B cell (primary cell): Measurements from ENCODE around the gene FAM131C. TPM values are rescaled to one million over a fixed set of nuclear protein-coding genes. Genes with fewer than 3 reads are reported as not detected.

Experiments used
- ATAC-seq: fragments of 200-7000 bp; cut with Tn5 transposase; one replicate; pipeline ENCODE4 v1.10.0; 2021; ENCODE audit warnings: low read depth, mild to moderate bottlenecking, moderate number of reproducible peaks, moderate library complexity
- CTCF ChIA-PET: fragments of 350-600 bp; sonication (Branson Sonifier 250); formaldehyde crosslinking; loops from one replicate; lab custom pipeline; 2021; ENCODE audit warnings: antibody characterized with exemption, inconsistent platforms; lab: Charles Lee
- POLR2A ChIA-PET: fragments of 350-600 bp; sonication (Branson Sonifier 250); formaldehyde crosslinking; loops from one replicate; lab custom pipeline; 2021; ENCODE audit warnings: antibody characterized with exemption; lab: Charles Lee
- DNase-seq: peaks from one replicate; pipeline ENCODE4 v3.0.0; 2013
- H2AFZ ChIP-seq: 2 replicates; pipeline ENCODE4 v1.6.1; 2012; ENCODE audit warnings: mild to moderate bottlenecking, low read depth, low read length; ENCODE audit not compliant: insufficient read depth, poor library complexity, severe bottlenecking
- H3K27ac ChIP-seq, 2 donors: 1 replicate in 1 of 2; 2 replicates in 1 of 2; pipeline ENCODE4 v1.5.1; 2012 to 2013; ENCODE audit warnings: low read length in 2 of 2, mild to moderate bottlenecking in 2 of 2, moderate library complexity in 1 of 2
- H3K27me3 ChIP-seq, 4 experiments: fragments of 200-600 bp in 1 of 4; sonication (generic) in 1 of 4; replicated peaks in 1 of 4; 1 replicate in 2 of 4; 2 replicates in 2 of 4; pipeline versions ENCODE4 v1.6.1 to v1.7.0; 2013 to 2016; ENCODE audit warnings: low read length in 3 of 4, mild to moderate bottlenecking in 2 of 4, mixed read lengths in 1 of 4, moderate library complexity in 1 of 4; ENCODE audit not compliant: insufficient read depth in 4 of 4, control insufficient read depth in 3 of 4; ENCODE audit errors: control extremely low read depth in 1 of 4
- H3K36me3 ChIP-seq, 2 experiments: replicated peaks in 1 of 2; 1 replicate in 1 of 2; 2 replicates in 1 of 2; pipeline versions ENCODE4 v1.6.1 to v1.7.1; 2013; ENCODE audit warnings: low read length in 1 of 2; ENCODE audit not compliant: insufficient read depth in 2 of 2, control insufficient read depth in 1 of 2; ENCODE audit errors: control extremely low read depth in 1 of 2, extremely low read depth in 1 of 2
- H3K4me1 ChIP-seq, 2 donors: fragments of 200-600 bp in 1 of 2; sonication (generic) in 1 of 2; 1 replicate in 1 of 2; 2 replicates in 1 of 2; pipeline versions ENCODE4 v1.5.1 to v1.6.1; 2013 to 2017; ENCODE audit warnings: low read length in 2 of 2; ENCODE audit not compliant: control insufficient read depth in 2 of 2, insufficient read depth in 2 of 2
- H3K4me2 ChIP-seq: replicated peaks from 2 replicates; pipeline ENCODE3; 2012; ENCODE audit warnings: mild to moderate bottlenecking, low read depth, low read length; ENCODE audit not compliant: poor library complexity, severe bottlenecking
- H3K4me3 ChIP-seq, 5 experiments: fragments of 200-600 bp in 1 of 5; sonication (generic) in 1 of 5; 1 replicate in 3 of 5; 2 replicates in 2 of 5; pipeline versions ENCODE4 v1.5.1 to v1.7.0; 2011 to 2016; ENCODE audit warnings: low read length in 4 of 5, mild to moderate bottlenecking in 4 of 5, low read depth in 2 of 5, control low read depth in 1 of 5, moderate library complexity in 1 of 5; ENCODE audit not compliant: insufficient read depth in 1 of 5; ENCODE audit errors: control extremely low read depth in 1 of 5, extremely low read depth in 1 of 5
- H3K79me2 ChIP-seq: fragments of 200-600 bp; sonication (generic); one replicate; pipeline ENCODE4 v1.6.0; 2016; ENCODE audit warnings: low read length; ENCODE audit not compliant: control insufficient read depth, insufficient read depth
- H3K9ac ChIP-seq: fragments of 200-600 bp; sonication (generic); 2 replicates; pipeline ENCODE4 v1.6.1; 2017; ENCODE audit warnings: mild to moderate bottlenecking, low read length, moderate library complexity
- H3K9me3 ChIP-seq, 3 donors: one replicate each; pipeline versions ENCODE4 v1.6.1 to v1.7.1; 2013; ENCODE audit warnings: low read length in 2 of 3; ENCODE audit not compliant: control insufficient read depth in 2 of 3, insufficient read depth in 1 of 3; ENCODE audit errors: control extremely low read depth in 1 of 3
- H4K20me1 ChIP-seq: 2 replicates; pipeline ENCODE4 v1.6.0; 2012; ENCODE audit warnings: mild to moderate bottlenecking, low read length; ENCODE audit not compliant: insufficient read depth, control insufficient read depth, poor library complexity, severe bottlenecking
- H3K27ac Mint-ChIP-seq: one replicate; pipeline ENCODE4 v1.8.0; 2021; ENCODE audit warnings: mixed read lengths
- H3K27me3 Mint-ChIP-seq: one replicate; pipeline ENCODE4 v1.8.0; 2021; ENCODE audit warnings: mixed read lengths
- H3K4me1 Mint-ChIP-seq: one replicate; pipeline ENCODE4 v1.8.0; 2021; ENCODE audit warnings: mixed read lengths
- H3K4me3 Mint-ChIP-seq: one replicate; pipeline ENCODE4 v1.8.0; 2021; ENCODE audit warnings: mixed read lengths
- H3K9me3 Mint-ChIP-seq: one replicate; pipeline ENCODE4 v1.8.0; 2022; ENCODE audit warnings: mixed read lengths; ENCODE audit not compliant: insufficient read depth
- EZH2 ChIP-seq: IDR thresholded peaks from 2 replicates; pipeline ENCODE4 v1.6.1; 2012; ENCODE audit warnings: borderline replicate concordance, low read depth, mild to moderate bottlenecking, moderate library complexity, low read length; ENCODE audit not compliant: insufficient read depth, poor library complexity, severe bottlenecking
- WGBS: methylation state at CpG from one replicate; pipeline ENCODE4 v1.1.5; 2013; ENCODE audit warnings: missing lambda C conversion rate; ENCODE audit not compliant: insufficient coverage; 5-methylcytosine and 5-hydroxymethylcytosine counted together
- intact Hi-C: fragments of 100-400 bp; cut with micrococcal nuclease; formaldehyde crosslinking; loops from one replicate; pipeline ENCODE4 v1.10.0; 2022
- polyA plus RNA-seq: library from polyadenylated mRNA; depleted of rRNA; stranded (reverse); fragments of >200 nt; gene quantifications from 2 replicates; pipeline ENCODE4 v1.2.3, GENCODE V29; 2012
- total RNA-seq, 2 donors: library from RNA; stranded (reverse); fragments of 120-200 nt in 1 of 2; gene quantifications; 1 replicate in 1 of 2; 2 replicates in 1 of 2; pipeline versions ENCODE4 v1.2.3 to v1.2.4, GENCODE V29; 2013 to 2022
- TF ChIP-seq, protein P1 (sequence below): fragments of 200-600 bp; IDR thresholded peaks from one replicate; pipeline ENCODE4 v1.8.0; 2022; ENCODE audit warnings: antibody characterized with exemption, mild to moderate bottlenecking

Gene FAM131C
- total and polyA plus RNA-seq, 2 donors (not counting 1 experiment from before 2014, with no cell fraction given), result 0.37 TPM; not detected in 1

DNA sequence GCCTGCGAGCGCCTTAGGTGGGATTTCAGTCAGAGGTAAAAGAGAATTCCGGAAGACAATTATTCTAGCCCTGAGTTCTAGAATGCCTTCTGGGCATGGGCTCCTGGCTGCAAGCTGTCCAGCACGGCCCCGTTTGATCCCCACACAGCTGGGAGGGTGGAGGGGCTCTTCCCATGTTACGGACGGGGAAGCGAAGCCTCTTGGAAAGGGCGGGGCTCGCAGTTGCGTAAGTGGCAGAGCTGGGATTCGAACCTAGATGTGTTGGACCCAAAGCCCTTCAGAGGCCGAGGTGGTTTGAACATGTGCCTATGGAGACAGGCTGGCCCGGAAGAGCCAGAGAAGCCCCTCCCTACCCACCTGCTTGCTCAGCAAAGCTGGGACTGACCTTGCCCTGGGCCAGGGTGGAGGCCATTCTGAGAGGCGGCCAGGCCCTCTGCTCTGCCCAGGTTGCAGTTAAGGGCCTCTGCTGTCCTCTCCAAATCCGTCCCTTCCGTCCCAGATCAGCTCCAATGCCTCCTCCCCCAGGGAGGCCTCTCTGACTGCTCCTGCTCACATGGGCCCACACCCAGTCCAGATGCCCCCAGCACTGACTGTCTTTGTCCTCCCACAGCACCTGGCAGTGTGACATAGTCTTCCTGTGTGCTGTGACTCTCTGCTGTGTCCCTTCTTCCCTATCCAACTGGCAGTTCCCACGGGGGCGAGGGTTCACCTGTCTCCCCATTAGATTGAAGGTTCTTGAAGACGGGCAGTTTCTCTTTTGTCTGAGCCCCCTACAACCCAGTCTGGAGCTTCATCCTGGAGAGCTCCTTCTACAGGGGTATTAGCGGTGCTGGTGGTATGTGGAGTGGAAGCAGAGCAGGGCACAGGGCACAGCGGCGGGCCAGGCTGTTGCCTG is 54.5 kb downstream of the FAM131C start:
- peaks cover 8% of the 10 kb centered on the region for H3K27me3 Mint-ChIP-seq
- ATAC-seq, result no peak
- intact Hi-C loops, result no loop called here
- Histone ChIP-seq H3K4me2 (no peak overlapping the region), H3K9me3 (no peaks in the 10 kb centered on the region), H3K27me3 (no peaks in the 10 kb centered on the region), H3K27ac (no peak overlapping the region), H3K4me1 (peaks cover 11 to 14% of the 10 kb centered on the region in 2 donors), H3K4me3 (no peak overlapping the region), H3K79me2 (no peaks in the 10 kb centered on the region), H3K36me3 (no peaks in the 10 kb centered on the region), H3K9ac (no peak overlapping the region), H2AFZ (no peak overlapping the region), H4K20me1 (no peaks in the 10 kb centered on the region)
- ChIA-PET CTCF (interaction anchor here (0.7 to 3.6 kb wide), 4 partner anchors 9 to 227 kb away, joined by 3 to 15 read pairs (median 4); no protein-coding TSS in a partner anchor), POLR2A (no interaction called here)
- H3K4me1 Mint-ChIP-seq, result peaks cover 15% of the 10 kb centered on the region
- DNase-seq, result no peak
- no peaks in the 10 kb centered on the region for H3K9me3 Mint-ChIP-seq
- no peak for TF ChIP-seq EZH2
- TF ChIP-seq, protein P1, sequence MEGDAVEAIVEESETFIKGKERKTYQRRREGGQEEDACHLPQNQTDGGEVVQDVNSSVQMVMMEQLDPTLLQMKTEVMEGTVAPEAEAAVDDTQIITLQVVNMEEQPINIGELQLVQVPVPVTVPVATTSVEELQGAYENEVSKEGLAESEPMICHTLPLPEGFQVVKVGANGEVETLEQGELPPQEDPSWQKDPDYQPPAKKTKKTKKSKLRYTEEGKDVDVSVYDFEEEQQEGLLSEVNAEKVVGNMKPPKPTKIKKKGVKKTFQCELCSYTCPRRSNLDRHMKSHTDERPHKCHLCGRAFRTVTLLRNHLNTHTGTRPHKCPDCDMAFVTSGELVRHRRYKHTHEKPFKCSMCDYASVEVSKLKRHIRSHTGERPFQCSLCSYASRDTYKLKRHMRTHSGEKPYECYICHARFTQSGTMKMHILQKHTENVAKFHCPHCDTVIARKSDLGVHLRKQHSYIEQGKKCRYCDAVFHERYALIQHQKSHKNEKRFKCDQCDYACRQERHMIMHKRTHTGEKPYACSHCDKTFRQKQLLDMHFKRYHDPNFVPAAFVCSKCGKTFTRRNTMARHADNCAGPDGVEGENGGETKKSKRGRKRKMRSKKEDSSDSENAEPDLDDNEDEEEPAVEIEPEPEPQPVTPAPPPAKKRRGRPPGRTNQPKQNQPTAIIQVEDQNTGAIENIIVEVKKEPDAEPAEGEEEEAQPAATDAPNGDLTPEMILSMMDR, result no peak
- H3K27ac Mint-ChIP-seq, result no peak overlapping the region
- 96% methylated on average over 20 of the region's 23 CpGs for WGBS
- no peak overlapping the region for H3K4me3 Mint-ChIP-seq

- CTCF ChIA-PET, result interaction anchor here (1.3 to 3.6 kb wide), 2 partner anchors 8 to 10 kb away, joined by 4 to 15 read pairs; no protein-coding TSS in a partner anchor
- TF ChIP-seq, protein P1, result no peak
- TF ChIP-seq EZH2, result no peak
- intact Hi-C loops, result no loop called here
- no peak overlapping the region for H3K4me3 Mint-ChIP-seq
- Histone ChIP-seq H3K79me2 (no peaks in the 10 kb centered on the region), H2AFZ (no peak overlapping the region), H4K20me1 (no peaks in the 10 kb centered on the region), H3K27me3 (no peaks in the 10 kb centered on the region), H3K36me3 (no peaks in the 10 kb centered on the region), H3K27ac (no peak overlapping the region), H3K4me3 (no peak overlapping the region), H3K4me2 (no peak overlapping the region), H3K9me3 (no peaks in the 10 kb centered on the region), H3K9ac (no peak overlapping the region), H3K4me1 (peaks cover 11 to 20% of the 10 kb centered on the region in 2 donors)
- no peaks in the 10 kb centered on the region for H3K9me3 Mint-ChIP-seq
- DNase-seq (no peak), ATAC-seq (no peak)
- peaks cover 21% of the 10 kb centered on the region for H3K4me1 Mint-ChIP-seq
- no CpG with 5 or more reads among the region's 4 CpGs for WGBS
- POLR2A ChIA-PET, result no interaction called here
- H3K27ac Mint-ChIP-seq, result no peak overlapping the region
- H3K27me3 Mint-ChIP-seq, result peaks cover 8% of the 10 kb centered on the region
Measured at GRCh38 chr1:16018308-16018707, 55.1 kb downstream of the FAM131C start.
